Osteocyte (in vitro differentiated cells): ENCODE results near the gene LGALS7. TPM values are rescaled to one million over a fixed set of nuclear protein-coding genes. Genes with fewer than 3 reads are reported as not detected.

Experiments
- DNase-seq: peaks from one replicate; pipeline ENCODE4 v3.0.0; 2021; ENCODE audit warnings: mixed read lengths; ENCODE audit not compliant: unreplicated experiment; ENCODE audit errors: extremely low spot score
- H3K27ac Mint-ChIP-seq: one replicate; pipeline ENCODE4 v1.8.0; 2021; ENCODE audit warnings: mild to moderate bottlenecking, mixed read lengths; ENCODE audit not compliant: unreplicated experiment
- H3K27me3 Mint-ChIP-seq: one replicate; pipeline ENCODE4 v1.8.0; 2021; ENCODE audit warnings: mixed read lengths; ENCODE audit not compliant: unreplicated experiment
- H3K36me3 Mint-ChIP-seq: one replicate; pipeline ENCODE4 v1.8.0; 2021; ENCODE audit warnings: mixed read lengths; ENCODE audit not compliant: unreplicated experiment
- H3K4me1 Mint-ChIP-seq: one replicate; pipeline ENCODE4 v1.8.0; 2021; ENCODE audit warnings: mixed read lengths; ENCODE audit not compliant: unreplicated experiment
- H3K4me3 Mint-ChIP-seq: one replicate; pipeline ENCODE4 v1.8.0; 2021; ENCODE audit warnings: mild to moderate bottlenecking, moderate library complexity, mixed read lengths; ENCODE audit not compliant: unreplicated experiment
- H3K9me3 Mint-ChIP-seq: one replicate; pipeline ENCODE4 v1.8.0; 2021; ENCODE audit warnings: mixed read lengths; ENCODE audit not compliant: unreplicated experiment
- total RNA-seq: library from RNA; stranded (reverse); gene quantifications from 2 replicates; pipeline ENCODE4 v1.2.1, GENCODE V29; 2021
- TF ChIP-seq, protein P1 (sequence below): fragments of 200-600 bp; sonication (generic); IDR thresholded peaks from 2 replicates; pipeline ENCODE4 v1.5.0; 2021; ENCODE audit warnings: antibody characterized with exemption, mild to moderate bottlenecking, moderate library complexity

The LGALS7 gene
- total RNA-seq, 1 donor from 2014 or later, result not detected

DNA sequence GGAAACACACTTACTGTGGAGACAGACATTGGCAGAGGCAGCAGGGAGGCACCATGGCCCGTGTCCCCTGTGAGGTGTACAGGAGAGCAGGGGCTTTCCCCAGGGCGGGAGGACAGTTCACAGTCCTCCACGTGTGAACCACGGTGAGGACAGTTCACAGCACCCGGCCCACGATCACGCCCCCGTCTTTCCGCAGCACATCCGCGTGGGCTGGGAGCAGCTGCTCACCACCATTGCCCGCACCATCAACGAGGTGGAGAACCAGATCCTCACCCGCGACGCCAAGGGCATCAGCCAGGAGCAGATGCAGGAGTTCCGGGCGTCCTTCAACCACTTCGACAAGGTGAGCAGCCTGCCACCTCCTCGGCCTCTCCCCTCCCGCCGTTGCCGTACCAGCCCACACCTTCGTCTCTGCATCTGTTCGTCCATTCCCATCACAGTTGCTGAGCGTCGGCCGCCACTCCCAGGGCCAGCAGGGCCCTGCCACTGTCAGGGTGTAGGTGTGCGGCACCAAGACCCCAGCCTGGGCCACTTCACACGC lies 46.5 kb downstream of the LGALS7 start:
- Mint-ChIP-seq H3K4me1 (peaks cover 10% of the 10 kb centered on the region), H3K36me3 (peaks cover 28% of the 10 kb centered on the region), H3K9me3 (no peaks in the 10 kb centered on the region), H3K27me3 (no peaks in the 10 kb centered on the region), H3K4me3 (no peak overlapping the region), H3K27ac (no peak overlapping the region)
- no peak for DNase-seq
- TF ChIP-seq, protein P1, sequence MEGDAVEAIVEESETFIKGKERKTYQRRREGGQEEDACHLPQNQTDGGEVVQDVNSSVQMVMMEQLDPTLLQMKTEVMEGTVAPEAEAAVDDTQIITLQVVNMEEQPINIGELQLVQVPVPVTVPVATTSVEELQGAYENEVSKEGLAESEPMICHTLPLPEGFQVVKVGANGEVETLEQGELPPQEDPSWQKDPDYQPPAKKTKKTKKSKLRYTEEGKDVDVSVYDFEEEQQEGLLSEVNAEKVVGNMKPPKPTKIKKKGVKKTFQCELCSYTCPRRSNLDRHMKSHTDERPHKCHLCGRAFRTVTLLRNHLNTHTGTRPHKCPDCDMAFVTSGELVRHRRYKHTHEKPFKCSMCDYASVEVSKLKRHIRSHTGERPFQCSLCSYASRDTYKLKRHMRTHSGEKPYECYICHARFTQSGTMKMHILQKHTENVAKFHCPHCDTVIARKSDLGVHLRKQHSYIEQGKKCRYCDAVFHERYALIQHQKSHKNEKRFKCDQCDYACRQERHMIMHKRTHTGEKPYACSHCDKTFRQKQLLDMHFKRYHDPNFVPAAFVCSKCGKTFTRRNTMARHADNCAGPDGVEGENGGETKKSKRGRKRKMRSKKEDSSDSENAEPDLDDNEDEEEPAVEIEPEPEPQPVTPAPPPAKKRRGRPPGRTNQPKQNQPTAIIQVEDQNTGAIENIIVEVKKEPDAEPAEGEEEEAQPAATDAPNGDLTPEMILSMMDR, result no peak

DNA sequence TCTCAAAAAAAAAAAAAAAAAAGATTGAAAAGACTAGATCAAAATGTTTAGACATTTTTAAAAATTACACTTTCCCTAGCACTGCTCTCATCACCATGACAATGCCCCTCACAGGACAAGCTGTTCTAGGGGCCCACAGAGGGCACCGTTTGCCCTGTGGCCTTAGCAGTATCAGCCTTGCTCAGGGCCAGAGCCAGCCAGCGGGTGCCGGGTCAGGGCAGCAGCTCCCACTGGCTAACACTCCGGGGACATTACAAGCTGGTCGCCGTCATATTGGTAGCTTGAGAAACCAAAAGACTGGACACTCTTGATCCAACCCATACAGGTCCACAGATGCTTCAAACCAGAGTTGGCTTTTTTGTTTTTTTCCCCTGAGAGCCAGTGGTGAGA lies 47.0 kb downstream of the LGALS7 start:
- no peaks in the 10 kb centered on the region for H3K9me3 Mint-ChIP-seq
- H3K4me3 Mint-ChIP-seq, result no peak overlapping the region
- no peak overlapping the region for H3K27ac Mint-ChIP-seq
- peaks cover 14% of the 10 kb centered on the region for H3K4me1 Mint-ChIP-seq
- peaks cover 26% of the 10 kb centered on the region for H3K36me3 Mint-ChIP-seq
- H3K27me3 Mint-ChIP-seq, result no peaks in the 10 kb centered on the region
- TF ChIP-seq, protein P1, result no peak
- DNase-seq, result no peak

DNA sequence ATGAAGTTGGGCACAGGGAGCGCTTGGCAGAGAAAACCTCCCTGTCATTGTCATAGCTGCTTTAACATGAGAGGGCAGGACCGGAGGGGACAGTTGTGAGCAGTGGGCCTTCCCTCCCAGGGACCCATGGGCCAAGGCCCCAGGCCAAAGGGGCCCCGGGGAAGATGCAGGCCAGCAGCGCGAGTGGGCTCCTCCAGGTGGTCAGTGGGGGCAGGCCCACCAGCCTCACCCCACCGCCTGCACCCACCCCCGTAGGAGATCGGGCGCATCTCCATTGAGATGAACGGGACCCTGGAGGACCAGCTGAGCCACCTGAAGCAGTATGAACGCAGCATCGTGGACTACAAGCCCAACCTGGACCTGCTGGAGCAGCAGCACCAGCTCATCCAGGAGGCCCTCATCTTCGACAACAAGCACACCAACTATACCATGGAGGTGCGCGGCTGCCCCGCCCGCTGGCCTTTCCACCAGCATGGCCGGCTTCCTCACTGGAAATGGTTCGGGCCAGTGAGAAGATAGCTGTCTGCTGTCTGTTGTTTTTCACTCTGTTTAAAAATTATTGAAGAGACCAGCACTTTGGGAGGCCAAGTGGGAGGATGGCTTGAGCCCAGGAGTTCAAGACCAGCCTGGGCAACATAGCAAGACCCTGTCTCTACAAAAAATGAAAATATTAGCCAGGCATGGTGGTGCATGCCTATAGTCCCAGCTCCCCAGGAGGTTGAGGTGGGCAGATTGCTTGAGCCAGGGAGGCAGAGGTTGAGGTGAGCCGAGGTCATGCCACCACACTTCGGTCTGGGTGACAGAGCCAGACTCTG lies 47.6 kb downstream of the LGALS7 start:
- TF ChIP-seq, protein P1, result no peak
- H3K9me3 Mint-ChIP-seq, result no peaks in the 10 kb centered on the region
- H3K27me3 Mint-ChIP-seq, result no peaks in the 10 kb centered on the region
- no peak for DNase-seq
- peak overlapping the region; percentile 7 for H3K27ac Mint-ChIP-seq
- H3K4me1 Mint-ChIP-seq, result peaks cover 18% of the 10 kb centered on the region
- peaks cover 25% of the 10 kb centered on the region for H3K36me3 Mint-ChIP-seq
- H3K4me3 Mint-ChIP-seq, result no peak overlapping the region

DNA sequence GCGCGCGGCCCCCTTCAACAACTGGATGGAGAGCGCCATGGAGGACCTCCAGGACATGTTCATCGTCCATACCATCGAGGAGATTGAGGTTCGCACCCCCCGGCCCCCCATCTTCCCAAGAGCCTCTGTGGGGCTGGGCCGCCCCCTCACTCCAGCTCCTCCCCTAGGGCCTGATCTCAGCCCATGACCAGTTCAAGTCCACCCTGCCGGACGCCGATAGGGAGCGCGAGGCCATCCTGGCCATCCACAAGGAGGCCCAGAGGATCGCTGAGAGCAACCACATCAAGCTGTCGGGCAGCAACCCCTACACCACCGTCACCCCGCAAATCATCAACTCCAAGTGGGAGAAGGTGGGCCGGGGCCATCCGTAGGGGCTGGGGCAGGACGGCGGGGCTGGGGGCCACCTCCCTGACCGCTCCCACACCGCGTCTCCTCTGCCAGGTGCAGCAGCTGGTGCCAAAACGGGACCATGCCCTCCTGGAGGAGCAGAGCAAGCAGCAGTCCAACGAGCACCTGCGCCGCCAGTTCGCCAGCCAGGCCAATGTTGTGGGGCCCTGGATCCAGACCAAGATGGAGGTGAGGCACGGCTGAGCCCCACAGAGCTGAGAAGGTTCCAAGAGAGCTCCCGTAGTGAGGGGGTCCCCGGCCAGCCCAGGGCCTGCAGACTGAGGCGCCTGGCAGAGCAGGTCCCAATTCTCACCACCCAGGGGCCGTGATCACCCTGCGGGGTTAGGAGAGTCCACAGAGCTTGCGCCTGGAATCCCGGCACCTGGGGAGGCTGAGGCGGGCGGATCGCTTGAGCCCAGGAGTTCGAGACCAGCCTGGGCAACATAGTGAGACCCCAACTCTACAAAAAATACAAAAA lies 49.1 kb downstream of the LGALS7 start:
- Mint-ChIP-seq H3K27ac (peak overlapping the region; percentile 23), H3K9me3 (no peaks in the 10 kb centered on the region), H3K27me3 (no peaks in the 10 kb centered on the region), H3K4me3 (no peak overlapping the region), H3K4me1 (peaks cover 28% of the 10 kb centered on the region), H3K36me3 (peaks cover 14% of the 10 kb centered on the region)
- DNase-seq, result no peak
- TF ChIP-seq, protein P1, result no peak

DNA sequence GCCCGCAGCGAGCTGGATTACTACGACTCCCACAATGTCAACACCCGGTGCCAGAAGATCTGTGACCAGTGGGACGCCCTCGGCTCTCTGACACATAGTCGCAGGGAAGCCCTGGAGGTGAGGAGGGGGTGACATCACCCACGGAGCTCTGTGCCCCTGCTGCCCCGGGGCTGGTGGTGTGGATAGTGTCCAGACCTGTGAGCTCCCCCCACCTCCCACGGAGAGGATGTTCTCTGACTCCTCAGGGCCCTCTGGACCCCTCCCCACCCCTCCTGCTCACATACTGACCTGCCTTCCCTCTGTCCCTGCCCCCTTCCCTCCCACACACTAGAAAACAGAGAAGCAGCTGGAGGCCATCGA lies 49.7 kb downstream of the LGALS7 start:
- no peak for DNase-seq
- Mint-ChIP-seq H3K27ac (peak overlapping the region; percentile 23), H3K27me3 (no peaks in the 10 kb centered on the region), H3K4me1 (peaks cover 34% of the 10 kb centered on the region), H3K9me3 (no peaks in the 10 kb centered on the region), H3K4me3 (no peak overlapping the region), H3K36me3 (peaks cover 17% of the 10 kb centered on the region)
- TF ChIP-seq, protein P1, result no peak
